ENCODE measurements around the gene HOMEZ. TPM values are rescaled to one million over a fixed set of nuclear protein-coding genes. Genes with fewer than 3 reads are reported as not detected.
A peak's percentile ranks its signal among the peaks of the same experiment; 100 is the strongest.

Gene HOMEZ
- total and polyA plus RNA-seq, 8 donors = 5.1 to 103 (median 7.6) TPM

GRCh38 chr14:23296012-23296777, 10.3 kb upstream of the HOMEZ start:
- 88 to 95% (median 90%) methylated on average over 7 of the region's 7 CpGs for WGBS, 5 donors
- TF ChIP-seq POLR2AphosphoS5 (IDR thresholded peaks at IDR 0.05) = no peak
- TF ChIP-seq EP300 (IDR thresholded peaks at IDR 0.05) = no peak
- TF ChIP-seq CTCF (IDR thresholded peaks at IDR 0.05) = no peak
- no peak for TF ChIP-seq POLR2A (IDR thresholded peaks at IDR 0.05)
- no peak for DNase-seq

GRCh38 chr14:23294734-23295561, 9.0 kb upstream of the HOMEZ start:
- intact Hi-C loops (cut with DNase I; ENCODE audit: low total_unique reads) = no loop called here
- H3K27me3 ChIP-seq = no peaks in the 10 kb centered on the region
- WGBS, 5 donors = 24 to 34% (median 28%) methylated on average over 24 of the region's 24 CpGs
- H3K27ac ChIP-seq = peak overlapping the region in 2 of 5 donors; percentile 33 to 49
- no peak for TF ChIP-seq POLR2AphosphoS5 (IDR thresholded peaks at IDR 0.05)
- no peak for TF ChIP-seq POLR2A (IDR thresholded peaks at IDR 0.05)
- peak in 5 of 7 experiments; percentile 65 to 91 (median 84) for TF ChIP-seq CTCF (IDR thresholded peaks at IDR 0.05)
- TF ChIP-seq EP300 (IDR thresholded peaks at IDR 0.05) = no peak
- H3K9me3 ChIP-seq = no peaks in the 10 kb centered on the region
- H3K4me3 ChIP-seq = no peak overlapping the region
- H3K36me3 ChIP-seq = peaks cover 0 to 23% (median 8%) of the 10 kb centered on the region in 4 donors
- peak; percentile 50 to 82 for DNase-seq
- peaks cover 18 to 33% (median 25%) of the 10 kb centered on the region in 4 donors for H3K4me1 ChIP-seq

More at GRCh38 chr14:23296012-23296777, 10.3 kb upstream of the HOMEZ start:
- peaks cover 0 to 23% (median 8%) of the 10 kb centered on the region in 4 donors for H3K36me3 ChIP-seq
- H3K27ac ChIP-seq = peak overlapping the region in 1 of 5 donors; percentile 33
- H3K4me3 ChIP-seq = no peak overlapping the region
- H3K27me3 ChIP-seq = no peaks in the 10 kb centered on the region
- H3K4me1 ChIP-seq = peaks cover 24 to 42% (median 35%) of the 10 kb centered on the region in 4 donors
- intact Hi-C loops (cut with DNase I; ENCODE audit: low total_unique reads) = no loop called here
- no peaks in the 10 kb centered on the region for H3K9me3 ChIP-seq

- H3K9me3 ChIP-seq = no peaks in the 10 kb centered on the region
- H3K4me1 ChIP-seq = peaks cover 11 to 35% (median 29%) of the 10 kb centered on the region in 4 donors
- peak overlapping the region; percentile 64 to 92 (median 74) for H3K4me3 ChIP-seq
- DNase-seq = no peak
- intact Hi-C loops (cut with DNase I; ENCODE audit: low total_unique reads) = no loop called here
- peaks cover 0 to 6% (median 0%) of the 10 kb centered on the region in 4 donors for H3K36me3 ChIP-seq
- TF ChIP-seq EP300 (IDR thresholded peaks at IDR 0.05) (no peak), POLR2A (IDR thresholded peaks at IDR 0.05) (no peak), CTCF (IDR thresholded peaks at IDR 0.05) (no peak), POLR2AphosphoS5 (IDR thresholded peaks at IDR 0.05) (no peak)
- H3K27ac ChIP-seq = peak overlapping the region; percentile 87 to 97 (median 96)
- no peaks in the 10 kb centered on the region for H3K27me3 ChIP-seq
- 58 to 68% (median 60%) methylated on average over 6 of the region's 6 CpGs for WGBS, 5 donors
Measured at GRCh38 chr14:23286902-23287479, 1.1 kb upstream of the HOMEZ start.

- H3K36me3 ChIP-seq = peaks cover 0 to 6% (median 0%) of the 10 kb centered on the region in 4 donors
- H3K27ac ChIP-seq = peak overlapping the region; percentile 87 to 97 (median 93)
- no peaks in the 10 kb centered on the region for H3K27me3 ChIP-seq
- DNase-seq = no peak
- intact Hi-C loops (cut with DNase I; ENCODE audit: low total_unique reads) = no loop called here
- TF ChIP-seq EP300 (IDR thresholded peaks at IDR 0.05) = no peak
- no peak for TF ChIP-seq POLR2AphosphoS5 (IDR thresholded peaks at IDR 0.05)
- TF ChIP-seq POLR2A (IDR thresholded peaks at IDR 0.05) = no peak
- no peak for TF ChIP-seq CTCF (IDR thresholded peaks at IDR 0.05)
- H3K4me1 ChIP-seq = peaks cover 11 to 35% (median 29%) of the 10 kb centered on the region in 4 donors
- H3K9me3 ChIP-seq = no peaks in the 10 kb centered on the region
- H3K4me3 ChIP-seq = peak overlapping the region; percentile 64 to 92 (median 74)
- 0 to 1% (median 1%) methylated on average over 15 to 22 of the region's 22 CpGs for WGBS, 5 donors
Measured at GRCh38 chr14:23285530-23286019, 357 bp downstream of the HOMEZ start.
